Hepatocyte (in vitro differentiated cells): ENCODE data around the gene MIER2. TPM values are rescaled to one million over a fixed set of nuclear protein-coding genes. Genes with fewer than 3 reads are reported as not detected.
A peak's percentile ranks its signal among the peaks of the same experiment; 100 is the strongest.
"Not testable (repeated sequence)": the region's sequence is repeated elsewhere in the genome, so short reads cannot be mapped to it uniquely, and the experiment has no call there.

ENCODE experiments used
- DNase-seq: peaks from one replicate; pipeline ENCODE4 v3.0.0-alpha.2; 2016; ENCODE audit warnings: low spot score
- H2AFZ ChIP-seq: fragments of 200-600 bp; sonication (generic); 2 replicates; pipeline ENCODE4 v1.6.0; 2016; ENCODE audit warnings: antibody characterized with exemption, mild to moderate bottlenecking
- H3K27ac ChIP-seq: fragments of 200-600 bp; sonication (generic); 2 replicates; pipeline ENCODE4 v1.5.1; 2016; ENCODE audit warnings: mild to moderate bottlenecking
- H3K27me3 ChIP-seq: fragments of 200-600 bp; sonication (generic); 2 replicates; pipeline ENCODE4 v1.6.1; 2016
- H3K36me3 ChIP-seq: fragments of 200-600 bp; sonication (generic); replicated peaks from 2 replicates; pipeline ENCODE4 v1.5.1; 2016; ENCODE audit warnings: low read depth; ENCODE audit not compliant: insufficient read depth
- H3K4me1 ChIP-seq: fragments of 200-600 bp; sonication (generic); 2 replicates; pipeline ENCODE4 v1.5.1; 2016; ENCODE audit warnings: mild to moderate bottlenecking, moderate library complexity; ENCODE audit not compliant: insufficient read depth
- H3K4me2 ChIP-seq: fragments of 200-600 bp; sonication (generic); 2 replicates; pipeline ENCODE4 v1.6.0; 2016
- H3K4me3 ChIP-seq: fragments of 200-600 bp; sonication (generic); 2 replicates; pipeline ENCODE4 v1.5.1; 2016; ENCODE audit warnings: mild to moderate bottlenecking
- H3K79me2 ChIP-seq: fragments of 200-600 bp; sonication (generic); 2 replicates; pipeline ENCODE4 v1.6.0; 2017; ENCODE audit warnings: mild to moderate bottlenecking
- H3K9me2 ChIP-seq: fragments of 200-600 bp; sonication (generic); replicated peaks from 2 replicates; pipeline ENCODE4 v1.6.0; 2017; ENCODE audit warnings: mild to moderate bottlenecking; ENCODE audit not compliant: insufficient read depth
- H3K9me3 ChIP-seq: fragments of 200-600 bp; sonication (generic); 2 replicates; pipeline ENCODE4 v1.5.1; 2016; ENCODE audit warnings: low read depth, mild to moderate bottlenecking
- H4K20me1 ChIP-seq: fragments of 200-600 bp; sonication (generic); 2 replicates; pipeline ENCODE4 v1.6.0; 2016; ENCODE audit warnings: mild to moderate bottlenecking; ENCODE audit not compliant: insufficient read depth, poor library complexity, severe bottlenecking
- CTCF ChIP-seq: fragments of 200-600 bp; sonication (generic); IDR thresholded peaks from 2 replicates; pipeline ENCODE4 v1.5.1; 2016; ENCODE audit warnings: antibody characterized with exemption, mild to moderate bottlenecking; ENCODE audit not compliant: poor library complexity
- EZH2 ChIP-seq: fragments of 200-600 bp; sonication (generic); IDR thresholded peaks from 2 replicates; pipeline ENCODE4 v1.6.1; 2016; ENCODE audit warnings: antibody characterized with exemption, mild to moderate bottlenecking, borderline replicate concordance
- EZH2phosphoT487 ChIP-seq: fragments of 200-600 bp; sonication (generic); IDR thresholded peaks from one replicate; pipeline ENCODE4 v1.6.1; 2018; ENCODE audit warnings: antibody characterized with exemption, mild to moderate bottlenecking, low read depth, moderate library complexity; ENCODE audit not compliant: unreplicated experiment, severe bottlenecking
- WGBS: methylation state at CpG from one replicate; pipeline ENCODE4 v1.1.6; 2016; ENCODE audit warnings: low lambda C conversion rate; ENCODE audit errors: missing lambda C conversion rate; 5-methylcytosine and 5-hydroxymethylcytosine counted together
- polyA plus RNA-seq: library from polyadenylated mRNA; unstranded; fragments of >200 nt; fragmentation: Nextera tagmentation; extraction: Ambion mirVana; gene quantifications from 2 replicates; pipeline ENCODE4 v1.2.1, GENCODE V29; 2016
- total RNA-seq: library from RNA; depleted of rRNA; stranded (reverse); fragments of >200 nt; gene quantifications from 2 replicates; pipeline ENCODE4 v1.2.3, GENCODE V29; 2014

MIER2 gene
- total RNA-seq (8.4 and 9.9 TPM in 2 replicates), polyA plus RNA-seq (46.6 and 47.3 TPM in 2 replicates)

GRCh38 chr19:344625-345319, at the start of gene MIER2:
Gene MIER2 (minus strand): TSS chr19:344796. CDS start chr19:344782, 14 bp downstream.
- H3K9me2 ChIP-seq = no peaks in the 10 kb centered on the region
- peak within 1 kb of the TSS; percentile 80 for H3K27ac ChIP-seq
- WGBS = 39% methylated on average over 29 of the region's 77 CpGs
- peak within 1 kb of the TSS; percentile 95 for H2AFZ ChIP-seq
- H3K4me3 ChIP-seq = peak within 1 kb of the TSS; percentile 99
- peaks cover 44% of the 10 kb centered on the region for H3K79me2 ChIP-seq
- TF ChIP-seq CTCF (no peak), EZH2phosphoT487 (no peak), EZH2 (no peak)
- peaks cover 41% of the 10 kb centered on the region for H4K20me1 ChIP-seq
- DNase-seq = peak; percentile 92
- peaks cover 22% of the 10 kb centered on the region for H3K4me1 ChIP-seq
- no peaks in the 10 kb centered on the region for H3K27me3 ChIP-seq
- H3K4me2 ChIP-seq = peak within 1 kb of the TSS; percentile 99
- H3K9me3 ChIP-seq = no peaks in the 10 kb centered on the region
- no peaks in the 10 kb centered on the region for H3K36me3 ChIP-seq

GRCh38 chr19:393560-393959, 49.0 kb upstream of the MIER2 start:
- not testable (repeated sequence) for H3K4me3 ChIP-seq, H3K4me2 ChIP-seq, H3K9me3 ChIP-seq, H3K36me3 ChIP-seq, DNase-seq, H3K4me1 ChIP-seq, H2AFZ ChIP-seq, H3K9me2 ChIP-seq, H4K20me1 ChIP-seq, H3K27ac ChIP-seq, H3K79me2 ChIP-seq, H3K27me3 ChIP-seq

- Histone ChIP-seq H4K20me1 (no peaks in the 10 kb centered on the region), H3K4me1 (no peaks in the 10 kb centered on the region), H3K4me2 (no peak overlapping the region), H3K9me3 (no peaks in the 10 kb centered on the region), H3K27me3 (no peaks in the 10 kb centered on the region), H3K9me2 (no peaks in the 10 kb centered on the region), H3K27ac (no peak overlapping the region), H3K4me3 (no peak overlapping the region), H3K79me2 (no peaks in the 10 kb centered on the region), H2AFZ (no peak overlapping the region), H3K36me3 (no peaks in the 10 kb centered on the region)
- TF ChIP-seq CTCF (no peak), EZH2 (no peak), EZH2phosphoT487 (no peak)
- 86% methylated on average over 17 of the region's 17 CpGs for WGBS
- no peak for DNase-seq
These were observed 47.9 kb upstream of the MIER2 start for GRCh38 chr19:392375-392970.

- Histone ChIP-seq H3K79me2 (no peaks in the 10 kb centered on the region), H3K36me3 (no peaks in the 10 kb centered on the region), H3K27me3 (no peaks in the 10 kb centered on the region), H3K4me1 (no peaks in the 10 kb centered on the region), H3K9me3 (no peaks in the 10 kb centered on the region), H3K4me3 (no peak overlapping the region), H3K27ac (no peak overlapping the region), H4K20me1 (no peaks in the 10 kb centered on the region), H3K9me2 (no peaks in the 10 kb centered on the region), H2AFZ (no peak overlapping the region), H3K4me2 (no peak overlapping the region)
- TF ChIP-seq EZH2phosphoT487 = no peak
- TF ChIP-seq EZH2 = no peak
- TF ChIP-seq CTCF = no peak
- DNase-seq = no peak
- WGBS = 92% methylated on average over 30 of the region's 30 CpGs
These were observed 47.3 kb upstream of the MIER2 start for GRCh38 chr19:391726-392374.
